AG20443 (cell line): Measurements from ENCODE around the gene PTTG1.

ENCODE experiments used
- DNase-seq: peaks from one replicate; pipeline ENCODE4 v3.0.0; 2012; ENCODE audit warnings: low spot score, mixed read lengths

The PTTG1 gene

GRCh38 chr5:160473681-160474080 is 52.0 kb downstream of the PTTG1 start:
- DNase-seq, result no peak

- no peak for DNase-seq
These were observed 52.4 kb downstream of the PTTG1 start for GRCh38 chr5:160474084-160474483.

DNA sequence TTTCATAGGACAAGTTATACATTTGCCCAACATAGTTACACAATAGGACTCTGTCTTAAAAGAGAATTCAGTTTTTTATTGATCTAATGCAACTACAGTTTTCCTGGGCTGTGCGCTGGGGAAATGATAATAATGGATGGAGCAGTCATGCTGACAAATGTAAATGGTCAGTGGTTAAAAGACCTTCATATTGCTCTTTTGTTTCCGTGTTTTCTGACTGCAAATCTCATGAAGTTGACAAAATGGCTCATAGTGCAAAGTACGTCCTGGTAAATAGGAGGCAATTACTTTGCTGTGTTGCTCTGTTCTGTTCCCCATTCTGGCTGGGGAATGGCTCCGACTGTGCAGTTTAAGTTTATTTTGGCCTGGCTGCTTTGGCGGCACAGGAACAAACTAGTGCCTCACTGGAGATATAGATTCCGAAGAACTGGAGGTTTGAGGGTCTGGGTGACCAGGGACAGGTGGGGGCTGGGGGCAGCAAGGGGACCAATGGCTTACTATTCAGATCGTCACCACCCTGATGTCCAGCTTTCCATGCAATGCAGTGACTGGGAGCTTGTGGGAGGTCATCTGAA is 54.3 kb downstream of the PTTG1 start:
- DNase-seq, result no peak

- DNase-seq, result no peak
These were observed 55.8 kb downstream of the PTTG1 start for GRCh38 chr5:160477266-160477970.

GRCh38 chr5:160478163-160478562 is 56.5 kb downstream of the PTTG1 start:
- DNase-seq, result no peak
